CMK (cell line): Measurements from ENCODE around the gene XCL1.
"Not testable (repeated sequence)": the region's sequence is repeated elsewhere in the genome, so short reads cannot be mapped to it uniquely, and the experiment has no call there.

Experiments
- DNase-seq: peaks from one replicate; pipeline ENCODE4 v3.0.0-alpha.2; 2010; ENCODE audit warnings: low read depth

XCL1 gene

GRCh38 chr1:168567568-168567967 is 8.8 kb upstream of the XCL1 start:
- DNase-seq, result no peak

- no peak for DNase-seq
Measured at GRCh38 chr1:168568346-168568745, 8.1 kb upstream of the XCL1 start.

- DNase-seq, result no peak
Measured at GRCh38 chr1:168570652-168571051, 5.8 kb upstream of the XCL1 start.

GRCh38 chr1:168572633-168573032 is 3.8 kb upstream of the XCL1 start:
- no peak for DNase-seq

- DNase-seq, result not testable (repeated sequence)
Measured at GRCh38 chr1:168574234-168574633, 2.2 kb upstream of the XCL1 start.

GRCh38 chr1:168578531-168579185 is 2.3 kb downstream of the XCL1 start:
- not testable (repeated sequence) for DNase-seq

GRCh38 chr1:168580290-168580689 is 3.9 kb downstream of the XCL1 start:
- not testable (repeated sequence) for DNase-seq

GRCh38 chr1:168580991-168581390 is 4.6 kb downstream of the XCL1 start:
- DNase-seq, result not testable (repeated sequence)

GRCh38 chr1:168581817-168582572 is 5.6 kb downstream of the XCL1 start:
- DNase-seq, result no peak

- DNase-seq, result no peak
Measured at GRCh38 chr1:168582688-168583336, 6.4 kb downstream of the XCL1 start.

- no peak for DNase-seq
Measured at GRCh38 chr1:168583571-168583970, 7.2 kb downstream of the XCL1 start.

GRCh38 chr1:168585191-168585590 is 8.8 kb downstream of the XCL1 start:
- no peak for DNase-seq

- no peak for DNase-seq
Measured at GRCh38 chr1:168585937-168586336, 9.5 kb downstream of the XCL1 start.

GRCh38 chr1:168589167-168589566 is 12.8 kb downstream of the XCL1 start:
- no peak for DNase-seq

- DNase-seq, result no peak
Measured at GRCh38 chr1:168591066-168591465, 14.7 kb downstream of the XCL1 start.

- DNase-seq, result no peak
Measured at GRCh38 chr1:168591641-168592250, 15.3 kb downstream of the XCL1 start.

- not testable (repeated sequence) for DNase-seq
Measured at GRCh38 chr1:168595403-168595802, 19.0 kb downstream of the XCL1 start.

GRCh38 chr1:168598125-168598524 is 21.7 kb downstream of the XCL1 start:
- no peak for DNase-seq

- DNase-seq, result no peak
Measured at GRCh38 chr1:168598892-168599291, 22.5 kb downstream of the XCL1 start.

GRCh38 chr1:168599641-168600040 is 23.2 kb downstream of the XCL1 start:
- DNase-seq, result no peak

- DNase-seq, result no peak
Measured at GRCh38 chr1:168601051-168601450, 24.6 kb downstream of the XCL1 start.

GRCh38 chr1:168603501-168604110 is 27.2 kb downstream of the XCL1 start:
- DNase-seq, result peak; percentile 46
